OCI-LY3 (cell line): ENCODE measurements around the gene FUT7.
"Not testable (repeated sequence)": the region's sequence is repeated elsewhere in the genome, so short reads cannot be mapped to it uniquely, and the experiment has no call there.

Experiments used
- H2AFZ ChIP-seq: fragments of 200-600, 300-600 bp; shearing (Covaris generic); 2 replicates; pipeline ENCODE4 v1.6.0; 2014; ENCODE audit warnings: antibody characterized with exemption, low read depth, low read length
- H3K27ac ChIP-seq: fragments of 200-600, 300-600 bp; sonication (generic); 2 replicates; pipeline ENCODE4 v1.5.1; 2014; ENCODE audit warnings: mild to moderate bottlenecking, low read length, moderate library complexity, mixed read lengths
- H3K27me3 ChIP-seq: fragments of 200-600, 300-600 bp; sonication (generic); 2 replicates; pipeline ENCODE4 v1.6.1; 2014; ENCODE audit warnings: low read depth, low read length, mixed read lengths
- H3K36me3 ChIP-seq: fragments of 200-600, 300-600 bp; sonication (generic); replicated peaks from 2 replicates; pipeline ENCODE3; 2014; ENCODE audit warnings: low read depth, low read length, mixed read lengths
- H3K4me1 ChIP-seq: fragments of 300-600, 200-600 bp; sonication (generic); 2 replicates; pipeline ENCODE4 v1.6.1; 2014; ENCODE audit warnings: low read length, mixed read lengths
- H3K4me2 ChIP-seq: fragments of 200-600, 300-600 bp; sonication (generic); 2 replicates; pipeline ENCODE4 v1.6.1; 2014; ENCODE audit warnings: low read length, mixed read lengths
- H3K4me3 ChIP-seq: fragments of 300-600, 200-600 bp; sonication (generic); 2 replicates; pipeline ENCODE4 v1.5.1; 2014; ENCODE audit warnings: antibody characterized with exemption, mild to moderate bottlenecking, low read length, moderate library complexity
- H3K79me2 ChIP-seq: fragments of 300-600, 200-600 bp; shearing (Covaris generic); 2 replicates; pipeline ENCODE4 v1.6.1; 2014; ENCODE audit warnings: mild to moderate bottlenecking, low read length, mixed read lengths
- H3K9ac ChIP-seq: fragments of 300-600, 200-600 bp; shearing (Covaris generic); 2 replicates; pipeline ENCODE4 v1.6.0; 2014; ENCODE audit warnings: mild to moderate bottlenecking, low read length, moderate library complexity
- H3K9me3 ChIP-seq: fragments of 200-600, 300-600 bp; shearing (Covaris generic); 2 replicates; pipeline ENCODE4 v1.6.1; 2014; ENCODE audit warnings: low read length, mixed read lengths; ENCODE audit not compliant: insufficient read depth
- H4K20me1 ChIP-seq: fragments of 200-600, 300-600 bp; sonication (generic); 2 replicates; pipeline ENCODE4 v1.6.1; 2016; ENCODE audit warnings: low read length, mixed read lengths; ENCODE audit not compliant: insufficient read depth
- CTCF ChIP-seq: fragments of 200-600, 300-600 bp; sonication (generic); IDR thresholded peaks from 2 replicates; pipeline ENCODE4 v1.5.1; 2014; ENCODE audit warnings: antibody characterized with exemption, low read length, low read depth
- EZH2phosphoT487 ChIP-seq: fragments of 200-600 bp; shearing (Covaris generic); IDR thresholded peaks from 2 replicates; pipeline ENCODE4 v1.6.1; 2018; ENCODE audit warnings: antibody characterized with exemption, mixed run types, low read depth

FUT7 gene

GRCh38 chr9:137007108-137007815, 24.6 kb downstream of the FUT7 start:
- no peak for TF ChIP-seq EZH2phosphoT487
- TF ChIP-seq CTCF, result no peak
- Histone ChIP-seq H3K36me3 (no peaks in the 10 kb centered on the region), H2AFZ (no peak overlapping the region), H3K27ac (no peak overlapping the region), H3K9me3 (no peaks in the 10 kb centered on the region), H3K79me2 (no peaks in the 10 kb centered on the region), H4K20me1 (no peaks in the 10 kb centered on the region), H3K4me1 (no peaks in the 10 kb centered on the region), H3K27me3 (peaks cover under 1% of the 10 kb centered on the region), H3K4me3 (no peak overlapping the region), H3K4me2 (no peak overlapping the region), H3K9ac (no peak overlapping the region)

- no peak overlapping the region for H3K9ac ChIP-seq
- no peaks in the 10 kb centered on the region for H4K20me1 ChIP-seq
- H3K9me3 ChIP-seq, result no peaks in the 10 kb centered on the region
- H3K27ac ChIP-seq, result no peak overlapping the region
- H3K27me3 ChIP-seq, result peaks cover 7% of the 10 kb centered on the region
- no peak overlapping the region for H3K4me3 ChIP-seq
- TF ChIP-seq EZH2phosphoT487, result no peak
- TF ChIP-seq CTCF, result no peak
- no peaks in the 10 kb centered on the region for H3K36me3 ChIP-seq
- H3K4me1 ChIP-seq, result peaks cover under 1% of the 10 kb centered on the region; the same call in 1 of the 2 replicates
- no peaks in the 10 kb centered on the region for H3K79me2 ChIP-seq
- H3K4me2 ChIP-seq, result no peak overlapping the region
- no peak overlapping the region for H2AFZ ChIP-seq
Measured at GRCh38 chr9:137006116-137007003, 25.5 kb downstream of the FUT7 start.

GRCh38 chr9:137004285-137004684, 27.6 kb downstream of the FUT7 start:
- Histone ChIP-seq H3K4me1 (peaks cover 21% of the 10 kb centered on the region), H3K27me3 (peaks cover 10% of the 10 kb centered on the region)

More at GRCh38 chr9:137004285-137004684, 27.6 kb downstream of the FUT7 start:
- H3K4me2 ChIP-seq, H3K79me2 ChIP-seq, H4K20me1 ChIP-seq, H3K4me3 ChIP-seq, H3K36me3 ChIP-seq, H2AFZ ChIP-seq, H3K9me3 ChIP-seq, H3K9ac ChIP-seq, H3K27ac ChIP-seq: not testable (repeated sequence)
- TF ChIP-seq CTCF, result peak; percentile 19; the same call in 1 of the 2 replicates
